IMR-90 (cell line): ENCODE data around the gene MICOS13. TPM values are rescaled to one million over a fixed set of nuclear protein-coding genes. Genes with fewer than 3 reads are reported as not detected.

Experiments
- ATAC-seq: fragments of 200-7000 bp; cut with Tn5 transposase; 2 replicates; pipeline ENCODE4 v1.9.1; 2020; ENCODE audit warnings: low read depth, mild to moderate bottlenecking, moderate library complexity
- BruUV-seq: library from RNA; stranded (reverse); fragments of 400-500 nt; replicated peaks from 2 replicates; lab custom pipeline; 2021; lab: Mats Ljungman, UMichigan
- CTCF ChIA-PET: fragments of 300-600 bp; formaldehyde crosslinking; extraction: SDS; loops from one replicate; lab custom pipeline; 2021; ENCODE audit warnings: antibody characterized with exemption; lab: Yijun Ruan, JAX
- POLR2A ChIA-PET: fragments of 300-600 bp; sonication (Branson Sonifier 250); formaldehyde crosslinking; loops from one replicate; lab custom pipeline; 2022; ENCODE audit warnings: antibody characterized with exemption; ENCODE audit not compliant: unreplicated experiment; lab: Charles Lee
- DNase-seq: peaks from one replicate; pipeline ENCODE4 v3.0.0; 2013
- H2AFZ ChIP-seq: replicated peaks from 2 replicates; pipeline ENCODE3; 2013; ENCODE audit warnings: low read length, mild to moderate bottlenecking; ENCODE audit not compliant: poor library complexity
- H2AK5ac ChIP-seq: 2 replicates; pipeline ENCODE4 v1.6.1; 2013; ENCODE audit warnings: low read depth, low read length, inconsistent platforms
- H2AK9ac ChIP-seq: replicated peaks from 2 replicates; pipeline ENCODE3; 2013; ENCODE audit warnings: mild to moderate bottlenecking, low read depth, low read length, moderate library complexity; ENCODE audit not compliant: poor library complexity
- H2BK120ac ChIP-seq: 2 replicates; pipeline ENCODE4 v1.6.1; 2013; ENCODE audit warnings: low read depth, low read length, inconsistent platforms
- H2BK15ac ChIP-seq: 3 replicates; pipeline ENCODE4 v1.6.1; 2013; ENCODE audit warnings: low read depth, low read length, inconsistent platforms
- H2BK20ac ChIP-seq: 2 replicates; pipeline ENCODE4 v1.6.1; 2013; ENCODE audit warnings: low read depth, mild to moderate bottlenecking, inconsistent platforms, low read length, moderate library complexity
- H2BK5ac ChIP-seq: 2 replicates; pipeline ENCODE4 v1.6.1; 2013; ENCODE audit warnings: mild to moderate bottlenecking, low read depth, low read length, inconsistent platforms; ENCODE audit not compliant: poor library complexity, severe bottlenecking
- H3K14ac ChIP-seq: replicated peaks from 2 replicates; pipeline ENCODE4 v1.6.1; 2013; ENCODE audit warnings: low read depth, low read length, inconsistent platforms
- H3K18ac ChIP-seq: 2 replicates; pipeline ENCODE4 v1.6.1; 2013; ENCODE audit warnings: low read depth, low read length, control low read depth
- H3K23ac ChIP-seq: 2 replicates; pipeline ENCODE4 v1.6.1; 2013; ENCODE audit warnings: low read depth, low read length, inconsistent platforms
- H3K27ac ChIP-seq: 2 replicates; pipeline ENCODE4 v1.5.1; 2013; ENCODE audit warnings: mild to moderate bottlenecking, control low read depth, low read length; ENCODE audit not compliant: insufficient read depth
- H3K27me3 ChIP-seq: 2 replicates; pipeline ENCODE4 v1.6.1; 2013; ENCODE audit warnings: low read length; ENCODE audit not compliant: control insufficient read depth, insufficient read depth
- H3K36me3 ChIP-seq: 2 replicates; pipeline ENCODE4 v1.6.1; 2013; ENCODE audit warnings: low read length, mixed read lengths; ENCODE audit not compliant: control insufficient read depth, insufficient read depth
- H3K4ac ChIP-seq: 2 replicates; pipeline ENCODE4 v1.6.1; 2013; ENCODE audit warnings: low read depth, low read length, inconsistent platforms
- H3K4me1 ChIP-seq: 2 replicates; pipeline ENCODE4 v1.6.1; 2013; ENCODE audit warnings: low read length, mixed read lengths; ENCODE audit not compliant: control insufficient read depth, insufficient read depth
- H3K4me2 ChIP-seq: 2 replicates; pipeline ENCODE4 v1.6.1; 2013; ENCODE audit warnings: low read depth, mild to moderate bottlenecking, control low read depth, low read length, moderate library complexity
- H3K4me3 ChIP-seq: 2 replicates; pipeline ENCODE4 v1.5.1; 2013; ENCODE audit warnings: low read depth, mild to moderate bottlenecking, control low read depth, low read length, moderate library complexity; ENCODE audit not compliant: insufficient read depth
- H3K56ac ChIP-seq: 2 replicates; pipeline ENCODE4 v1.6.1; 2013; ENCODE audit warnings: low read length, inconsistent platforms; ENCODE audit not compliant: insufficient read depth; ENCODE audit errors: extremely low read depth
- H3K79me1 ChIP-seq, 2 experiments: 2 replicates each; pipeline ENCODE4 v1.6.1; 2013; ENCODE audit warnings: low read length in 2 of 2, inconsistent platforms in 1 of 2, low read depth in 1 of 2
- H3K9ac ChIP-seq: 2 replicates; pipeline ENCODE4 v1.6.1; 2013; ENCODE audit warnings: low read depth, low read length, control low read depth
- H3K9me1 ChIP-seq: 2 replicates; pipeline ENCODE4 v1.6.1; 2013; ENCODE audit warnings: low read length, inconsistent platforms; ENCODE audit not compliant: insufficient read depth
- H3K9me3 ChIP-seq: 2 replicates; pipeline ENCODE4 v1.6.1; 2013; ENCODE audit warnings: low read length; ENCODE audit not compliant: control insufficient read depth, insufficient read depth
- H4K20me1 ChIP-seq: 2 replicates; pipeline ENCODE4 v1.6.1; 2013; ENCODE audit warnings: low read length, inconsistent platforms; ENCODE audit not compliant: insufficient read depth
- H4K5ac ChIP-seq: 2 replicates; pipeline ENCODE4 v1.6.1; 2013; ENCODE audit warnings: mild to moderate bottlenecking, low read depth, low read length, control low read depth
- H4K8ac ChIP-seq, 2 experiments: 2 replicates each; pipeline ENCODE4 v1.6.1; 2013; ENCODE audit warnings: low read depth in 2 of 2, low read length in 2 of 2, control low read depth in 1 of 2, inconsistent platforms in 1 of 2
- H4K91ac ChIP-seq: 2 replicates; pipeline ENCODE4 v1.6.1; 2013; ENCODE audit warnings: low read depth, low read length, inconsistent platforms; ENCODE audit not compliant: insufficient read depth
- BHLHE40 ChIP-seq: fragments of 150-350 bp; IDR thresholded peaks from 2 replicates; pipeline ENCODE4 v1.6.1; 2016; ENCODE audit warnings: mild to moderate bottlenecking, low read depth, low read length
- CEBPB ChIP-seq: IDR thresholded peaks from 2 replicates; pipeline ENCODE4 v1.6.1; 2012; ENCODE audit warnings: low read depth, low read length, improper control_type of control experiment
- FOS ChIP-seq: fragments of 150-350 bp; IDR thresholded peaks from 2 replicates; pipeline ENCODE4 v1.6.1; 2016; ENCODE audit warnings: low read depth, low read length
- MAFK ChIP-seq: IDR thresholded peaks from 2 replicates; pipeline ENCODE4 v1.6.1; 2012; ENCODE audit warnings: low read depth, low read length, improper control_type of control experiment
- MXI1 ChIP-seq: IDR thresholded peaks from 2 replicates; pipeline ENCODE4 v1.6.1; 2012; ENCODE audit warnings: low read depth, mild to moderate bottlenecking, low read length, moderate library complexity, borderline replicate concordance
- RAD21 ChIP-seq: IDR thresholded peaks from 2 replicates; pipeline ENCODE4 v1.6.1; 2012; ENCODE audit warnings: low read length, improper control_type of control experiment
- SMC3 ChIP-seq: fragments of 150-350 bp; IDR thresholded peaks from 2 replicates; pipeline ENCODE4 v1.6.1; 2016; ENCODE audit warnings: low read depth, mild to moderate bottlenecking, antibody characterized with exemption, low read length, moderate library complexity
- WGBS, 2 experiments: methylation state at CpG; one replicate each; pipeline versions ENCODE4 v1.1.5 to v1.1.7; 2013; ENCODE audit warnings: missing lambda C conversion rate in 2 of 2; ENCODE audit not compliant: insufficient read length in 1 of 2; ENCODE audit errors: extremely low coverage in 2 of 2; 5-methylcytosine and 5-hydroxymethylcytosine counted together
- dilution Hi-C: fragments of 300-500 bp; cut with HindIII; formaldehyde crosslinking; loops from one replicate; pipeline ENCODE4 v1.14.3; 2018; ENCODE audit warnings: low sequenced_read_pairs; ENCODE audit not compliant: unreplicated experiment
- in situ Hi-C: fragments of 300-500 bp; cut with MboI; formaldehyde crosslinking; loops from 3 replicates; pipeline ENCODE4 v1.14.3; 2019; ENCODE audit warnings: low sequenced_read_pairs, inconsistent platforms, mixed read lengths
- intact Hi-C: fragments of 100-400 bp; cut with micrococcal nuclease; formaldehyde crosslinking; loops from 2 replicates; pipeline ENCODE4 v1.10.0; 2022
- polyA plus RNA-seq, 3 experiments: library from polyadenylated mRNA; depleted of rRNA; stranded (reverse); fragments of >200 nt; gene quantifications; 2 replicates each; pipeline ENCODE4 v1.2.3, GENCODE V29; 2012; ENCODE audit warnings: low replicate concordance in 1 of 3
- total RNA-seq: library from RNA; depleted of rRNA; stranded (reverse); fragments of >200 nt; gene quantifications from 2 replicates; pipeline ENCODE4 v1.2.3, GENCODE V29; 2012

Gene MICOS13
- total and polyA plus RNA-seq, 2 of the 4 experiments (the other 2 are of a cell fraction): 14.5 to 48.9 TPM

- 89% methylated on average over 4 of the region's 13 CpGs; no CpG with 5 or more reads in 1 of the 2 experiments for WGBS, 2 experiments
- Histone ChIP-seq H2AK5ac (no peak overlapping the region), H3K4me2 (no peak overlapping the region), H2AFZ (no peak overlapping the region), H3K9ac (no peak overlapping the region), H3K27me3 (no peaks in the 10 kb centered on the region), H4K5ac (no peak overlapping the region), H4K91ac (no peak overlapping the region), H3K4me3 (no peak overlapping the region), H3K9me3 (no peaks in the 10 kb centered on the region), H3K36me3 (peaks cover 6% of the 10 kb centered on the region; the same call in 1 of the 2 replicates), H3K4ac (no peak overlapping the region), H4K20me1 (no peaks in the 10 kb centered on the region; the same call in 1 of the 2 replicates), H3K23ac (no peak overlapping the region), H2BK20ac (no peak overlapping the region), H3K56ac (no peak overlapping the region), H3K4me1 (peaks cover 7% of the 10 kb centered on the region), H3K18ac (no peak overlapping the region), H3K27ac (no peak overlapping the region), H2BK5ac (no peak overlapping the region), H4K8ac (no peak overlapping the region), H3K14ac (no peak overlapping the region), H3K9me1 (peaks cover 7% of the 10 kb centered on the region; the same call in 1 of the 2 replicates), H2BK15ac (no peak overlapping the region), H2BK120ac (no peak overlapping the region), H3K79me1 (peaks cover 15 to 19% of the 10 kb centered on the region in 2 experiments; a peak in 3 of 4 replicates), H2AK9ac (peak overlapping the region; percentile 1)
- TF ChIP-seq CEBPB: no peak
- no peak for TF ChIP-seq MAFK
- no peak for TF ChIP-seq FOS
- TF ChIP-seq RAD21: no peak
- TF ChIP-seq MXI1: no peak
- TF ChIP-seq SMC3: no peak
- no peak for TF ChIP-seq BHLHE40
- DNase-seq (no peak), ATAC-seq (no peak)
- intact Hi-C loops (no loop called here), in situ Hi-C loops (no loop called here), dilution Hi-C loops (no loop called here)
- ChIA-PET POLR2A (no interaction called here), CTCF (no interaction called here)
- BruUV-seq: no TSS peak
Measured at GRCh38 chr19:5676772-5677105, 3.6 kb downstream of the MICOS13 start.
